GM10266 (cell line): ENCODE measurements around the gene RPTOR.

ENCODE experiments used
- DNase-seq: peaks from one replicate; pipeline ENCODE4 v3.0.0; 2012; ENCODE audit errors: extremely low spot score
- TF ChIP-seq, protein P1 (sequence below): IDR thresholded peaks from 2 replicates; pipeline ENCODE4 v1.5.1; 2012; ENCODE audit warnings: mild to moderate bottlenecking, low read depth; ENCODE audit not compliant: control insufficient read depth, insufficient read depth; ENCODE audit errors: missing control alignments

The RPTOR gene

DNA sequence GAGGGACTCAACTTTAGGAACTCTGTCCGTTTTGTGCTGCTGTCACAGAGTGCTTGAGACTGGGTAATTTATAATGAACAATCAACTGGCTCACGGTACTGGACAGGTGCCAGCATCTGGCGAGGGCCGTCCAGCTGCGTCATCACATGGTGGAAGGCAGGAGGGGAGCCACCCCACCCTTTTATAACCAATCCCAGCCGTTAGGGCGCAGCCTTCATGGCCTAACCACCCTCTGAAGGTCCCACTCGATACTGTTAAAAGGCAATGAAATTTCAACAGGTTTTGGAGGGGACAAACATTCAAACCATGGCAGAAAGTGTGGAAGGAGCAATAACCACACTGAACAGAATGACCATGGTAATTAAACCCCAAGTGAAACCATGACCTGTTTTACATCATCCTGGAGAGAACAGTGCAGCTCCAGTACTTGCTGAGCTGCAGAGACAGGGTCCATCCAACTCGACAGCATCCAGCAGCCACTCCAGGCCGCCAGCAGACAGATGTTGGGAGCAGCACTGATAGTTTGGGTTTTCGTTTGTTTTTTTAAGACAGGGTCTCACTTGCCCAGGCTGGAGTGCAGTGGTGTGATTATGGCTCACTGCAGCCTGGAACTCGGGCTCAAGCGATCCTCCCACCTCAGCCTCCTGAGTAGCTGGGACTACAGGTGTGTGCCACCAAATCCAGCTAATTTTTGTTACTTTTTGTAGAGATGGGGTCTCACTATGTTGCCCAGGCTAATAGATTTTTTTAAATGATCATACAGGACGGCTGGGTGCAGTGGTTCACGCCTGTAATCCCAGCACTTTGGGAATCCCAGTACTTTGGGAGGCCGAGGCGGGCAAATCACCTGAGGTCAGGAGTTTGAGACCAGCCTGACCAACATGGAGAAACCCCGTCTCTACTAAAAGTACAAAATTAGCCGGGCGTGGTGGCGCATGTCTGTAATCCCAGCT lies 458.0 kb downstream of the RPTOR start:
- peak; percentile 41 for DNase-seq
- TF ChIP-seq, protein P1, sequence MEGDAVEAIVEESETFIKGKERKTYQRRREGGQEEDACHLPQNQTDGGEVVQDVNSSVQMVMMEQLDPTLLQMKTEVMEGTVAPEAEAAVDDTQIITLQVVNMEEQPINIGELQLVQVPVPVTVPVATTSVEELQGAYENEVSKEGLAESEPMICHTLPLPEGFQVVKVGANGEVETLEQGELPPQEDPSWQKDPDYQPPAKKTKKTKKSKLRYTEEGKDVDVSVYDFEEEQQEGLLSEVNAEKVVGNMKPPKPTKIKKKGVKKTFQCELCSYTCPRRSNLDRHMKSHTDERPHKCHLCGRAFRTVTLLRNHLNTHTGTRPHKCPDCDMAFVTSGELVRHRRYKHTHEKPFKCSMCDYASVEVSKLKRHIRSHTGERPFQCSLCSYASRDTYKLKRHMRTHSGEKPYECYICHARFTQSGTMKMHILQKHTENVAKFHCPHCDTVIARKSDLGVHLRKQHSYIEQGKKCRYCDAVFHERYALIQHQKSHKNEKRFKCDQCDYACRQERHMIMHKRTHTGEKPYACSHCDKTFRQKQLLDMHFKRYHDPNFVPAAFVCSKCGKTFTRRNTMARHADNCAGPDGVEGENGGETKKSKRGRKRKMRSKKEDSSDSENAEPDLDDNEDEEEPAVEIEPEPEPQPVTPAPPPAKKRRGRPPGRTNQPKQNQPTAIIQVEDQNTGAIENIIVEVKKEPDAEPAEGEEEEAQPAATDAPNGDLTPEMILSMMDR = no peak

DNA sequence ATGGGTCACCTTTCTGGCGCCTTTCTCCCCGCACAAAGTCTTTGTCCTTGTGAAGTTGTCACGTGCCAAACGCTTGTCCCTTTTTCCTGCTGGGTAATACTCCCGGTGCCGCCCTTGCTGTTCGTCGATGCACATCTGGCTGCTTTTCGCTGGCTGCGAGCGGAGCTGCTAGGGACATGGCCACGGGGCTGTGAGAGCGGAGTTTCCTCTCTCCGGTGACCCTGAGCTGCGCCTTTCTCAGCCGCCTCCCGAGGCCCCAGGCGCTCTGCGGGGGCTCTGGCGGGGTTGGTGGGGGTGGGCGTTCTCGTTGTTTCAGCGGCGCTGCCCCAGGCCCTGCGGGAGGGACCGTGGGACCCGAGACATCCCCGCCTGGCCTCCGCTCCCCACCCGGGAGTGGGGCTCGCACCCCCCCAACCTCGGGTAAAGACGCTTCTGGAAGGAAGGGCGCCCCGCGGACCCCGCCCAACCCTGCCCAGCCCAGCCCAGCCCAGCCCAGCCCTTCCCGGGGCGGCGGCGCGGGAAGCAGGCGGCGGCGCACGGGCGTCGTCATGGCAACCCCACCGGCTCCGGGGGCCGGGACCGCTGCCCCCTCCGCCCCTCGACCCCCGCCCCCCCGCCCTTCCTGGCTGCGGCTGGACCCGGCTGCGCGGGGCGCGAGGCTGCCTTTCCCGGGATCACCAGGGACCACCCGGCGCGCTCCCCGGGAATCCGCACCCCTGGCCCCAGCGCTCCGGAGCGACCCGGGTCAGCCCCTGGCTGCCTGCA lies 459.3 kb downstream of the RPTOR start:
- no peak for DNase-seq
- TF ChIP-seq, protein P1 = no peak

DNA sequence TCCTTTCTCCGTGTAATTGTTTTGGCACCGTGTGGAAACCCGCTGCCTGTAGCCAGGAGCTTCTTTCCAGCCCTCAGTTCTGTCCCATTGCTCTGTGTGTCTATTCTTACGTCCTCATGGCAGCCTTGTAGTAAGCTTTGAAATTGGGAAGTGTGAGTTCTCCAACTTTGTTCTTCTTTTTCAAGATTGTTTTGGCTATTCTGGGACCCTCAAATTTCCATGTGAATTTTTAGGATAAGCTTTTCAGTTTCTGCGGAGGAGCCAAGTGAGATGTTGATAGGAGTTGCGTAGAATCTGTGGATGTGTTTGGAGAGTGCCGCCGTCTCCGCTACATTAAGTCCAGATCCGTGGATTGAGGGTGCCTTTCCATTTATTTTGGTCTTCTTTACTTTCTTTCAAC lies 462.3 kb downstream of the RPTOR start:
- DNase-seq = no peak
- TF ChIP-seq, protein P1 = no peak

DNA sequence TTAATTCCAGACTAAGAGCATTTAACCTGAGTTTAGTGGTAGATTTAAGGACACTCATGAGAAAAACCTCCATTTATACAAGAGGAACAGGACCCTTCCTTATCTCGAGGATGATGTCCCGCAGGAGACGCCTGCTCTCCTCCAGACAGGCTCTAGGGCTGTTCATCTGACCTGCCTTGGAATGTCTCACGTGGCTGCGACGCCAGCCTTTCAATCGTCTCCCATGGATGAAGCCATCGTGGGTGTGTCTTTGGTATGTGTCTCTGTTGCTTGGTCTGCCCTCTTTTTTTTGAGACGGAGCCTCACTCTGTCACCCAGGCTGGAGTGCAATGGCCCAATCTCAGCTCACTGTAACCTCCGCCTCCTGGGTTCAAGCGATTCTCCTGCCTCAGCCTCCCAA lies 463.5 kb downstream of the RPTOR start:
- no peak for DNase-seq
- TF ChIP-seq, protein P1 = no peak

DNA sequence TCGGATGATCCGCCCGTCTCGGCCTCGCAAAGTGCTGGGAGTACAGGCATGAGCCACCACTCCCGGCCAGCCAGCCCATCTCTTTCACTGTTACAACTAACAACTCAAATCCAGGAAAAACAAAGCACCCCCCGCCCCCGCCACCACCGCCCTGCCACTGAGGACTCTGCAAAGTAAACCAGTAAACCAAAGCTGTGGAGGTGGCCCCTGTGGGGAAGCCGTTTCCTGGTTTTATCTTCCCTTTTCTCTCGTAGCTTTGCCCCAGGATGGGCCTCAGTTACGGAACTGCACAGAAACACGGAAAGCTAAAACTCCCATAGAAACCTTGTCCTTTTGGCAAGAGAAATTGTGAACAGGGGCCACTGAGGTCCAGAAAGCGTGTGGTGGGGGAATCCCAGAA lies 464.5 kb downstream of the RPTOR start:
- DNase-seq = no peak
- TF ChIP-seq, protein P1 = no peak

DNA sequence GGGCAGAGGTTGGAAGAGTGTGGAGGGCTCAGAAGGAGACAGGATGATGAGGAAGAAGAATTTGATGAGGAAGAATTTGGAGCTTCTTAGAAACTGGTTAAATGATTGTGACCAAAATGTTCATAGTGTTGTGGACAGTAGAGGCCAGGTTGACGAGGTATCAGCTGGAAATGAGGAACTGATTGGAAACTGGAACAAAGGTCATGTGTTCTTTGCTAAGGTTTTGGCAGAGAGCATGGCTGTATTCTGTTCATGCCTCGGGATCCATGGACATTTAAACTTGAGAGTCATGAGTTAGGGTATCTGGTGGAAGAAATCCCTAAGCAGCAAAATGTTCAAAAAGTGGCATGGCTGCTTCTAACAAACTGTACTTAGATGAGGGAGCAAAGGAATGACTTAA lies 466.3 kb downstream of the RPTOR start:
- TF ChIP-seq, protein P1 = no peak
- DNase-seq = no peak
